Endothelial cell of umbilical vein (primary cell): ENCODE results near the gene RHEX. TPM values are rescaled to one million over a fixed set of nuclear protein-coding genes. Genes with fewer than 3 reads are reported as not detected.

Experiments used
- BruUV-seq: library from RNA; stranded (reverse); fragments of 400-500 nt; replicated peaks from 2 replicates; lab custom pipeline; 2021; lab: Mats Ljungman, UMichigan
- CTCF ChIA-PET: fragments of 300-600, 350-600 bp; sonication (Branson Sonifier 250); formaldehyde crosslinking; loops from one replicate; lab custom pipeline; 2021; ENCODE audit warnings: antibody characterized with exemption, inconsistent platforms; lab: Charles Lee
- POLR2A ChIA-PET: fragments of 300-600, 350-600 bp; sonication (Branson Sonifier 250); formaldehyde crosslinking; loops from one replicate; lab custom pipeline; 2021; ENCODE audit warnings: antibody characterized with exemption, inconsistent platforms; lab: Charles Lee
- DNase-seq: peaks from one replicate; pipeline ENCODE4 v3.0.0-alpha.2; 2011; ENCODE audit warnings: low read depth, low spot score
- FAIRE-seq: peaks from 2 replicates; lab custom pipeline; 2011; peaks lifted over from hg19 to GRCh38; lab: Jason Lieb, UNC
- H2AFZ ChIP-seq: 2 replicates; pipeline ENCODE4 v1.6.0; 2012; ENCODE audit warnings: low read depth, low read length, control low read depth, inconsistent platforms
- H3K27ac ChIP-seq: 2 replicates; pipeline ENCODE4 v1.5.1; 2011; ENCODE audit warnings: low read depth, mild to moderate bottlenecking, control low read depth, low read length, moderate library complexity; ENCODE audit not compliant: insufficient read depth
- H3K27me3 ChIP-seq, 2 experiments: 2 replicates each; pipeline versions ENCODE4 v1.6.0 to v1.6.1; 2011; ENCODE audit warnings: low read length in 2 of 2, mixed read lengths in 1 of 2; ENCODE audit not compliant: control insufficient read depth in 2 of 2, insufficient read depth in 2 of 2
- H3K36me3 ChIP-seq, 2 experiments: 2 replicates in 1 of 2; 3 replicates in 1 of 2; pipeline ENCODE4 v1.5.1; 2011; ENCODE audit warnings: low read length in 2 of 2, mild to moderate bottlenecking in 1 of 2, moderate library complexity in 1 of 2; ENCODE audit not compliant: control insufficient read depth in 2 of 2, insufficient read depth in 2 of 2; ENCODE audit errors: extremely low read depth in 1 of 2
- H3K4me1 ChIP-seq: 3 replicates; pipeline ENCODE4 v1.5.1; 2011; ENCODE audit warnings: mild to moderate bottlenecking, low read length; ENCODE audit not compliant: control insufficient read depth, insufficient read depth; ENCODE audit errors: extremely low read depth
- H3K4me2 ChIP-seq: 2 replicates; pipeline ENCODE4 v1.6.1; 2011; ENCODE audit warnings: low read length, control low read depth, mixed read lengths; ENCODE audit not compliant: insufficient read depth
- H3K4me3 ChIP-seq, 3 experiments: fragments of 200-600 bp in 1 of 3; sonication (generic), shearing (Covaris generic) in 1 of 3; replicated peaks in 1 of 3; 2 replicates each; pipeline ENCODE4 v1.5.1; 2011 to 2016; ENCODE audit warnings: control low read depth in 3 of 3, low read length in 3 of 3, mild to moderate bottlenecking in 2 of 3, inconsistent platforms in 1 of 3, low read depth in 1 of 3, moderate library complexity in 1 of 3; ENCODE audit not compliant: insufficient read depth in 1 of 3
- H3K79me2 ChIP-seq: 2 replicates; pipeline ENCODE4 v1.6.0; 2012; ENCODE audit warnings: low read length, inconsistent platforms; ENCODE audit not compliant: control insufficient read depth, insufficient read depth
- H3K9ac ChIP-seq: replicated peaks from 2 replicates; pipeline ENCODE3; 2011; ENCODE audit warnings: low read length, control low read depth; ENCODE audit not compliant: insufficient read depth; ENCODE audit errors: extremely low read depth
- H3K9me1 ChIP-seq: replicated peaks from 3 replicates; pipeline ENCODE4 v1.6.0; 2011; ENCODE audit warnings: mild to moderate bottlenecking, low read length; ENCODE audit not compliant: control insufficient read depth, insufficient read depth; ENCODE audit errors: extremely low read depth
- H3K9me3 ChIP-seq: replicated peaks from 2 replicates; pipeline ENCODE4 v1.5.1; 2012; ENCODE audit warnings: low read length, inconsistent platforms; ENCODE audit not compliant: control insufficient read depth, insufficient read depth
- H4K20me1 ChIP-seq: replicated peaks from 2 replicates; pipeline ENCODE3; 2011; ENCODE audit warnings: mild to moderate bottlenecking, low read length; ENCODE audit not compliant: control insufficient read depth, insufficient read depth; ENCODE audit errors: extremely low read depth
- EZH2 ChIP-seq: IDR thresholded peaks from 2 replicates; pipeline ENCODE4 v1.6.1; 2012; ENCODE audit warnings: borderline replicate concordance, low read depth, mild to moderate bottlenecking, moderate library complexity, low read length, inconsistent platforms; ENCODE audit not compliant: severe bottlenecking
- FOS ChIP-seq: IDR thresholded peaks from 2 replicates; pipeline ENCODE4 v1.6.1; 2011; ENCODE audit warnings: mild to moderate bottlenecking, low read length, moderate library complexity, borderline replicate concordance; ENCODE audit not compliant: insufficient read depth
- GATA2 ChIP-seq: IDR thresholded peaks from 2 replicates; pipeline ENCODE4 v1.7.0; 2011; ENCODE audit warnings: low read depth, mild to moderate bottlenecking, moderate library complexity, mixed read lengths, low read length; ENCODE audit not compliant: insufficient read length, insufficient read depth
- MYC ChIP-seq: IDR thresholded peaks from one replicate; pipeline ENCODE4 v1.6.1; 2011; ENCODE audit warnings: mild to moderate bottlenecking, low read depth, low read length
- POLR2A ChIP-seq: IDR thresholded peaks from 2 replicates; pipeline ENCODE4 v1.6.1; 2012; ENCODE audit warnings: low read depth, mild to moderate bottlenecking, control low read depth, low read length
- POLR2AphosphoS5 ChIP-seq: IDR thresholded peaks from 2 replicates; pipeline ENCODE4 v1.6.1; 2012; ENCODE audit warnings: low read depth, mild to moderate bottlenecking, control low read depth, low read length, moderate library complexity; ENCODE audit not compliant: insufficient read depth
- dilution Hi-C: fragments of 300-500 bp; cut with MboI; formaldehyde crosslinking; loops from one replicate; pipeline ENCODE4 v1.15.0; 2019; ENCODE audit warnings: low sequenced_read_pairs; ENCODE audit not compliant: extremely low pct_ligation_motif_present
- intact Hi-C: fragments of 100-400 bp; cut with micrococcal nuclease; formaldehyde crosslinking; loops from one replicate; pipeline ENCODE4 v1.10.0; 2022
- polyA plus RNA-seq, 4 experiments: library from polyadenylated mRNA; depleted of rRNA in 3 of 4; stranded (reverse) in 3 of 4; unstranded in 1 of 4; fragments of >200 nt; gene quantifications; 2 replicates each; pipeline versions ENCODE4 v1.2.1 to v1.2.3, GENCODE V29; 2011 to 2012; ENCODE audit warnings: missing spikeins in 1 of 4
- total RNA-seq: library from RNA; stranded (reverse); gene quantifications from 2 replicates; pipeline ENCODE4 v1.2.3, GENCODE V29; 2021
- TF ChIP-seq, protein P1 (sequence below): IDR thresholded peaks from 2 replicates; pipeline ENCODE4 v1.6.1; 2011; ENCODE audit not compliant: insufficient read depth, insufficient read length
- TF ChIP-seq, protein P2 (sequence below), 2 donors: IDR thresholded peaks; 1 replicate in 1 of 2; 2 replicates in 1 of 2; pipeline ENCODE4 v1.5.1; 2011; ENCODE audit warnings: low read length in 2 of 2, mild to moderate bottlenecking in 2 of 2, moderate library complexity in 2 of 2, control low read depth in 1 of 2, inconsistent platforms in 1 of 2, low read depth in 1 of 2; ENCODE audit not compliant: insufficient read depth in 1 of 2; ENCODE audit errors: extremely low read depth in 1 of 2

The RHEX gene
- total and polyA plus RNA-seq, 2 donors (not counting 3 experiments of a cell fraction or from before 2014, with no cell fraction given), result not detected

- FAIRE-seq (no peak), DNase-seq (no peak)
- no peak overlapping the region for H3K4me2 ChIP-seq
- ChIA-PET CTCF (interaction anchor here (0.7 to 1.4 kb wide), 3 partner anchors 21 to 86 kb away, joined by 4 read pairs; no protein-coding TSS in a partner anchor), POLR2A (no interaction called here)
- BruUV-seq, result no TSS peak
- H3K4me1 ChIP-seq, result peaks cover 2% of the 10 kb centered on the region
- H4K20me1 ChIP-seq, result no peaks in the 10 kb centered on the region
- no peaks in the 10 kb centered on the region for H3K27me3 ChIP-seq
- TF ChIP-seq EZH2 (no peak), GATA2 (no peak)
- dilution Hi-C loops (no loop called here), intact Hi-C loops (no loop called here)
- H3K27ac ChIP-seq, result no peak overlapping the region
- no peak overlapping the region for H3K9ac ChIP-seq
- H3K79me2 ChIP-seq, result no peaks in the 10 kb centered on the region
- H3K9me1 ChIP-seq, result no peaks in the 10 kb centered on the region
- H3K9me3 ChIP-seq, result no peaks in the 10 kb centered on the region
- H3K4me3 ChIP-seq, result no peak overlapping the region
- H3K36me3 ChIP-seq, result no peaks in the 10 kb centered on the region
- H2AFZ ChIP-seq, result no peak overlapping the region
Measured at GRCh38 chr1:206005234-206005633, 47.7 kb upstream of the RHEX start.

DNA sequence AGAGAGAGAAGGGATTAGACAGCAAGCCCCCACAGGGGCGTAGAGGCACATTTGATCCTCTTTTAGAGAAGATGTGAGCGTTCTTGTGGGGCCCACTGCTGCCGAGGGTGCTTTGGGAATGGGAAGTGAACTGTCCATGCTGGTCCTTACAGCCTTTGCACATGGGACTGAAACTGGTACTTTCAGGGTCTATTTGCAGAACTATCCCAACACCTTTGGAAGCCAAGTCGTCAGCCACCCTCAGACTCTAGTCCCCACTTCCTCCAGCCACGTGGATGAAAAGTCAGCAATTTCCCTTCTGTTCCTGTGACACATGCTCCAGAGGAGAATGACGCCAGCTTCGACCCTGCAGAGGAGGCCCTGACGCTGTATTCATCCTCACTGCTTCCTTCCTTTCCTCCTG lies 47.2 kb upstream of the RHEX start:
- peak overlapping the region; percentile 17 for H2AFZ ChIP-seq
- no peak overlapping the region for H3K9ac ChIP-seq
- H4K20me1 ChIP-seq, result no peaks in the 10 kb centered on the region
- no peak overlapping the region for H3K4me3 ChIP-seq
- no peaks in the 10 kb centered on the region for H3K36me3 ChIP-seq
- no TSS peak for BruUV-seq
- H3K27ac ChIP-seq, result no peak overlapping the region
- no peaks in the 10 kb centered on the region for H3K9me3 ChIP-seq
- intact Hi-C loops, result no loop called here
- dilution Hi-C loops, result no loop called here
- H3K9me1 ChIP-seq, result no peaks in the 10 kb centered on the region
- H3K79me2 ChIP-seq, result no peaks in the 10 kb centered on the region
- POLR2A ChIA-PET, result no interaction called here
- no peak for TF ChIP-seq POLR2AphosphoS5
- no peak for TF ChIP-seq GATA2
- no peak for TF ChIP-seq MYC
- TF ChIP-seq, protein P1, sequence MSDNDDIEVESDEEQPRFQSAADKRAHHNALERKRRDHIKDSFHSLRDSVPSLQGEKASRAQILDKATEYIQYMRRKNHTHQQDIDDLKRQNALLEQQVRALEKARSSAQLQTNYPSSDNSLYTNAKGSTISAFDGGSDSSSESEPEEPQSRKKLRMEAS, result no peak
- TF ChIP-seq, protein P2, sequence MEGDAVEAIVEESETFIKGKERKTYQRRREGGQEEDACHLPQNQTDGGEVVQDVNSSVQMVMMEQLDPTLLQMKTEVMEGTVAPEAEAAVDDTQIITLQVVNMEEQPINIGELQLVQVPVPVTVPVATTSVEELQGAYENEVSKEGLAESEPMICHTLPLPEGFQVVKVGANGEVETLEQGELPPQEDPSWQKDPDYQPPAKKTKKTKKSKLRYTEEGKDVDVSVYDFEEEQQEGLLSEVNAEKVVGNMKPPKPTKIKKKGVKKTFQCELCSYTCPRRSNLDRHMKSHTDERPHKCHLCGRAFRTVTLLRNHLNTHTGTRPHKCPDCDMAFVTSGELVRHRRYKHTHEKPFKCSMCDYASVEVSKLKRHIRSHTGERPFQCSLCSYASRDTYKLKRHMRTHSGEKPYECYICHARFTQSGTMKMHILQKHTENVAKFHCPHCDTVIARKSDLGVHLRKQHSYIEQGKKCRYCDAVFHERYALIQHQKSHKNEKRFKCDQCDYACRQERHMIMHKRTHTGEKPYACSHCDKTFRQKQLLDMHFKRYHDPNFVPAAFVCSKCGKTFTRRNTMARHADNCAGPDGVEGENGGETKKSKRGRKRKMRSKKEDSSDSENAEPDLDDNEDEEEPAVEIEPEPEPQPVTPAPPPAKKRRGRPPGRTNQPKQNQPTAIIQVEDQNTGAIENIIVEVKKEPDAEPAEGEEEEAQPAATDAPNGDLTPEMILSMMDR (IDR thresholded peaks at IDR 0.05; ENCODE audit: extremely low read depth in 1 of 2, insufficient read depth in 1 of 2, low read depth in 1 of 2, low read length in 2 of 2), result no peak
- no peak for TF ChIP-seq FOS
- no peak for TF ChIP-seq POLR2A
- TF ChIP-seq EZH2, result no peak
- FAIRE-seq (no peak), DNase-seq (no peak)
- CTCF ChIA-PET, result interaction anchor here (0.5 to 1.4 kb wide), 5 partner anchors 13 to 204 kb away, joined by 3 to 4 read pairs (median 4); no protein-coding TSS in a partner anchor
- no peak overlapping the region for H3K4me2 ChIP-seq
- peaks cover 2% of the 10 kb centered on the region for H3K4me1 ChIP-seq
- H3K27me3 ChIP-seq, result no peaks in the 10 kb centered on the region
